Neural progenitor cell (in vitro differentiated cells): ENCODE results near the gene HOXA5.

Experiments used
- EZH2 ChIP-seq: fragments of 200-600 bp; sonication (generic); IDR thresholded peaks from 2 replicates; pipeline ENCODE4 v1.6.1; 2017; ENCODE audit warnings: antibody characterized with exemption, mild to moderate bottlenecking, moderate library complexity
- EZH2phosphoT487 ChIP-seq: fragments of 200-600 bp; sonication (generic); IDR thresholded peaks from 2 replicates; pipeline ENCODE4 v1.6.1; 2017; ENCODE audit warnings: antibody characterized with exemption
- TF ChIP-seq, protein P1 (sequence below): fragments of 200-600 bp; sonication (generic); IDR thresholded peaks from 2 replicates; pipeline ENCODE4 v1.5.1; 2017; ENCODE audit warnings: antibody characterized with exemption, mild to moderate bottlenecking

DNA sequence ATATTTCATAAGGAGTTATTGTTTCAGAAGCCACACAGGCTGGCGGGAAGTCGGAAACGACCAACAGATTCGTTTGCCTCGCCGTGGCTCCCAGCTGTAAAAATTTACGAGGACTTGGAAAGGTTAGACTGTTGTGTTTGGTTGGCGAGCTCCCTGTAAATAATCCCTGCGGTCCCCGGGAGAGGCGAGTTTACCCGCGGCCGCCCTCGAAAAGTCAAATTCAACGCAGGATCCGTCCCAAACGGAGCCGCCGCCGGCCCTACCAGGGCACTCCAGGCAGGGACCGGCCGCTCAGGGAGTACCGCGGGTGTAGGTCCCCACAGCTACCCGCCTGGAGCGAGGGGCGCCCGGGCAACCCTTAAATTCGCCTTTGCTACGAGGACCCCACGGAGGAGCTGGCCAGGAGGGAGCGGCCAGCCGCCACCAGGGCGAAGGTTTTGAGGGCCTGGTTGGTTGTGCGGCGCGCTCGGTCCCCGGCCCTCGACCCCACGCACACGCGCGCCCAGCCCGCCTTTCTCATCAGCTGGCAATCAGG is 22.6 kb upstream of the HOXA5 start:
- TF ChIP-seq, protein P1, sequence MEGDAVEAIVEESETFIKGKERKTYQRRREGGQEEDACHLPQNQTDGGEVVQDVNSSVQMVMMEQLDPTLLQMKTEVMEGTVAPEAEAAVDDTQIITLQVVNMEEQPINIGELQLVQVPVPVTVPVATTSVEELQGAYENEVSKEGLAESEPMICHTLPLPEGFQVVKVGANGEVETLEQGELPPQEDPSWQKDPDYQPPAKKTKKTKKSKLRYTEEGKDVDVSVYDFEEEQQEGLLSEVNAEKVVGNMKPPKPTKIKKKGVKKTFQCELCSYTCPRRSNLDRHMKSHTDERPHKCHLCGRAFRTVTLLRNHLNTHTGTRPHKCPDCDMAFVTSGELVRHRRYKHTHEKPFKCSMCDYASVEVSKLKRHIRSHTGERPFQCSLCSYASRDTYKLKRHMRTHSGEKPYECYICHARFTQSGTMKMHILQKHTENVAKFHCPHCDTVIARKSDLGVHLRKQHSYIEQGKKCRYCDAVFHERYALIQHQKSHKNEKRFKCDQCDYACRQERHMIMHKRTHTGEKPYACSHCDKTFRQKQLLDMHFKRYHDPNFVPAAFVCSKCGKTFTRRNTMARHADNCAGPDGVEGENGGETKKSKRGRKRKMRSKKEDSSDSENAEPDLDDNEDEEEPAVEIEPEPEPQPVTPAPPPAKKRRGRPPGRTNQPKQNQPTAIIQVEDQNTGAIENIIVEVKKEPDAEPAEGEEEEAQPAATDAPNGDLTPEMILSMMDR: no peak
- TF ChIP-seq EZH2phosphoT487: no peak
- TF ChIP-seq EZH2: no peak
